D721Med (cell line): ENCODE results near the gene SH3PXD2A.

Experiments used
- DNase-seq: peaks from one replicate; pipeline ENCODE4 v3.0.0; 2011; ENCODE audit warnings: low spot score; ENCODE audit not compliant: insufficient read length
- FAIRE-seq: peaks from 2 replicates; lab custom pipeline; 2011; peaks lifted over from hg19 to GRCh38; lab: Jason Lieb, UNC
- TF ChIP-seq, protein P1 (sequence below): IDR thresholded peaks from 2 replicates; pipeline ENCODE4 v1.5.1; 2012; ENCODE audit warnings: mild to moderate bottlenecking, control low read depth; ENCODE audit not compliant: insufficient read depth; ENCODE audit errors: missing control alignments

Gene SH3PXD2A

DNA sequence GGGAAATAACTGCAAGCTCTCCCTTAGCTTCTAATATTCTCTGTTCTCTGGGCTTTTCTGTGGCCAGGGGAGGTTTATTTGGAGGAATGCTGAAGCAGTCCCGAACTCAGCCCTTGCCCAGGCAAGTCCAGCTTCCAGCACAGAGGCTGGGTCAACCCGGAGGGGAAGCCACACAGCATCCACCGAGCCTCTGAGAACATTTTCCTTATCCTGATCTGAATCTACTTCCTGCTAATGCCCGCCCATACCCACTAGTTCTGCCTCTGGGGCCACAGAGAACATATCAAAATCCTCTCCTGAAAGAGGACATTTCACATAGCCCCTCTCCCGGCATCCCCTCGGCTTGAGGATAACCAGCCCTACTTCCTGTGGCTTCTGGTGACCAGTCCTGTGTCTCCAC lies 31.1 kb downstream of the SH3PXD2A start:
- TF ChIP-seq, protein P1, sequence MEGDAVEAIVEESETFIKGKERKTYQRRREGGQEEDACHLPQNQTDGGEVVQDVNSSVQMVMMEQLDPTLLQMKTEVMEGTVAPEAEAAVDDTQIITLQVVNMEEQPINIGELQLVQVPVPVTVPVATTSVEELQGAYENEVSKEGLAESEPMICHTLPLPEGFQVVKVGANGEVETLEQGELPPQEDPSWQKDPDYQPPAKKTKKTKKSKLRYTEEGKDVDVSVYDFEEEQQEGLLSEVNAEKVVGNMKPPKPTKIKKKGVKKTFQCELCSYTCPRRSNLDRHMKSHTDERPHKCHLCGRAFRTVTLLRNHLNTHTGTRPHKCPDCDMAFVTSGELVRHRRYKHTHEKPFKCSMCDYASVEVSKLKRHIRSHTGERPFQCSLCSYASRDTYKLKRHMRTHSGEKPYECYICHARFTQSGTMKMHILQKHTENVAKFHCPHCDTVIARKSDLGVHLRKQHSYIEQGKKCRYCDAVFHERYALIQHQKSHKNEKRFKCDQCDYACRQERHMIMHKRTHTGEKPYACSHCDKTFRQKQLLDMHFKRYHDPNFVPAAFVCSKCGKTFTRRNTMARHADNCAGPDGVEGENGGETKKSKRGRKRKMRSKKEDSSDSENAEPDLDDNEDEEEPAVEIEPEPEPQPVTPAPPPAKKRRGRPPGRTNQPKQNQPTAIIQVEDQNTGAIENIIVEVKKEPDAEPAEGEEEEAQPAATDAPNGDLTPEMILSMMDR: no peak
- no peak for FAIRE-seq
- no peak for DNase-seq

DNA sequence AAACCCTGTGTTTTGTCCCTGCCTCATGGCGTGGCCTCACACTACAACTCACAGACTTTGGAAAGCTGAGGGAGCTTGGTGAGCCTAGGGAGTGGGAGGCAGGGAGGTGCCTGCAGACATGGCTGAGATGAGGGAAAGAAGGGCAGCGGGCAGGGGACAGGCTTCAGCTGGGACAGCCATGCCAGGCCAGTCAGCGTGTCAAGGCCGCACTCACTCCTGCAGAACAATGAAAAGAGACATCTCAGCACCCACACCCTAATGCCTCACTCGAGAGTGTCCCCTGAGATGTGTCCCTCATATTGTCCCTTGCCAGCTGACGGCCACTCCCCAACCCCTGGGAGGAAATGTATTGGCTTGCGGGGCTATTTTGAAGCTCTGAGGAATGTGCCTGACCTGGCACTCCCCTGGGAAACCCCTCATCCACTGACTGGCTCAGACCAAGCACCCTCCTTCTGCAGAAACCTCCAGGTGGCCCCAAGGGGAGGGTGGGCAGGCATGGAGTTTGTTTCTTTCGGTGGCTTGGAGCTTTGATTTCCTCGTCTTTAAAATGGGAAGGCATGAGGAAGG lies 31.6 kb downstream of the SH3PXD2A start:
- TF ChIP-seq, protein P1: no peak
- no peak for FAIRE-seq
- DNase-seq: no peak

DNA sequence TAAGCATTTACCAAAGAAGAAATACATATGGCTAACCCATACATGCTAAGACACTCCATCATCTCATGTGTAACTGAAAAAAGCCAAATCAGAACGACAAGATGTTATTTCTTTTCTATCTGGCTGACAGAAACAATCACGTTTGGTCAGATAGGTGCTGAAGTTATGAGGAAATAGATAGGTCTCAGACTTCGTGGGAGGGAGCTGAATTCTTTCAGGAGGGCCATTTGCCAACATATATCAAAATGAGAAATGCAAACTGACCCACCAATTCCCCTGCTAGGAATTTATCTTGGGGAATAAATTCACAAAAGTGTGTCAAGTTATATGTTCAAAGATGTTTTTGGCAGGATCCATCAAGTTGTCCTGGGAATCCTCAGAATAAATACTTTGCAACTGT lies 32.6 kb downstream of the SH3PXD2A start:
- FAIRE-seq (no peak), DNase-seq (no peak)
- TF ChIP-seq, protein P1: no peak

DNA sequence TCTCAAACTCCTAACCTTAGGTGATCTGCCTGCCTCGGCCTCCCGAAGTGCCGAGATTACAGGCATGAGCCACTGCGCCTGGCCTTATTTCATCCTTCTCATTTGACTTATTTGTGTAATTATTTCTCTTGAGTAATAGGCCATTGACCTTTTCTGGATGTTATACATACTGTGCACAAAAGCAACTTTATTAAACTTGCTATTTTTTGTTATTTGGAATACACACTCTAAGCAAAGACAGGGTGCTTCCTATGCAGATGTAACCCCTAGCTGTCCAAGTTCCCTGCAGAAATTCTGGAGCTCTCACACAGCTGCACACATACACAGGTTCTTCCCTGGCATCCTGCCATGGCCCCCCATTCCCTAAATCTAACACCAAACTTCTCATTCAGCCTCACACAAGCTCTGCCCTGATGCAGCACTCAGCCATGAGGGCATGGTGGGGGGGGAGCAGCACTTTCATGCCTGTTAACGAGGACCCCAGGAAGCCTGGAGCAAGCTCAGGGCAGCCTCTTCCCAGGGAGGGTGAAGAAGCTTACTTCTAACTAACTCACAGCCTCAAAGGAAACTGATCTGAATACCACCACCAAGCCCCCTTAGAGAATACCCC lies 33.2 kb downstream of the SH3PXD2A start:
- FAIRE-seq: no peak
- DNase-seq: no peak
- TF ChIP-seq, protein P1: no peak

DNA sequence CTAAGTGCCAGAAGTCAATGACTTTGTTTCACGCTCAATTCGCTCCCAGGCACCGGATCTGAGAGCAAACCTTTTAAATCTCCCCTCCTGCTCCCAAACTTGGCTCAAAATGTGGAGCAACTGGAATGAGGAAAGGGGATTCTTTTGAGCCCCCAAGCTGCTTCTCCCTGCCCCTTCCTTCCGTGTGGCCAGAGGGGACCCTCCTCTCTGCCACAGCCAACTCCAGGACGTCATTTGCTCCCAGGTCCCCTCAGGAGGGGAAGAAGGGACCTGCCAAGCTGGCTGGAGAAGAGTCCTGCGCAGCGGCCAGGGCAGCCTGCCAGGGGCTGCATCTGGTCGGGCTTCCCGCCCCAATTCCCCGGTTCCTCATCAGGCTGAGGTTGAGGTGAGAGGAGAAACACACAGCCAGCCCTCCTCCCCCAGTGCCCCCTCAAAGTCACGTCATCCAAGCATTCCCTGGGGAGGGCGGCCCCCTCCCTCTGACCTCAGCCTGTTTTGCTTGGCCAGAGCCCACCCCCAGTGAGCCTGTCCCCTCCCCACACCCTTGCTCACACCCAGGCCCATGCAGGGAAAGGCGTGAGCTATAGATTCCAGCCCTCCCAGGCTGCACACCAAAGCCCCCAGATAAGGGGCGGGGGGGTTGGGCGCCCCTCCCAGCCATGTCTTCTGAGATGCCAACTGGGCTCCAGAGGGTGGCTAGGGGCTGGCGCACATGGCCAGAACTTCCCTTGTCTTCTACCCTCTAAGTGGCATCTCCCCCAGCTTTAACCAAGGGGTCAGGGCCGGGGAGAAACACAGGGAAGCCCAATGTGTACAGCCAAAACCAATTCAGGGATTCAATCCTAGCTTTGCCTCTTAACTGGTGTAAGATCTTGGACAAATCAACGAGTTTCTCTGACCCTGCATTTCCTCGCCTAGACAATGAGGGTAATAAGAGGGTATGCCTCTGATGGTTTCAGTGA lies 35.0 kb downstream of the SH3PXD2A start:
- DNase-seq: no peak
- no peak for FAIRE-seq
- TF ChIP-seq, protein P1: no peak

DNA sequence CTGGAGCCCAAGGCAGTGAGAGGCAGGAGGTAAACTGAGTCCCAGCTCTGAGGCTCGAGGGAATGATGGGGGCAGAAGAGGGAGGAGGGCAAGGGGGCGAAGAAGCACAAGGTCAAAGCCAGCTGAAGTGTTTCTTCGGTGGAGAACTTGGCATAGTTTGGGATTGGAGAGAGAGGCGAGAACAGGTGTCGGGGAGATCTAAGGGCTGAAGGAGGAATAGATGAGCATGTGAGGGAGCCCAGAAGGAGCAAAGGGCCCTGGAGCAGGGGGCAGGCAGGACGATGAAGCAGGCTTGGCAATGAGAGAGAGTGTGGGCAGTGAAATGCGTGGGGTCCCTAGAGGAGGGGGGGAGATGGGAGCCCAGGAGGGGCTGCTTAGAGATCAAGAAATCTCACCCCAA lies 35.9 kb downstream of the SH3PXD2A start:
- TF ChIP-seq, protein P1: no peak
- DNase-seq: no peak
- FAIRE-seq: no peak
